Mucosa of rectum (tissue), 2 donors: ENCODE measurements around the gene CARD6.
"Not testable (repeated sequence)": the region's sequence is repeated elsewhere in the genome, so short reads cannot be mapped to it uniquely, and the experiment has no call there.

Experiments
- H3K27ac ChIP-seq, 2 donors: one replicate each; pipeline ENCODE4 v1.7.0; 2013; ENCODE audit warnings: inconsistent platforms in 2 of 2, low read depth in 2 of 2, low read length in 2 of 2
- H3K27me3 ChIP-seq, 2 donors: one replicate each; pipeline ENCODE4 v1.7.0; 2013; ENCODE audit warnings: low read length in 2 of 2; ENCODE audit not compliant: control insufficient read depth in 2 of 2, insufficient read depth in 2 of 2
- H3K36me3 ChIP-seq, 2 donors: one replicate each; pipeline ENCODE4 v1.7.0; 2013; ENCODE audit warnings: low read length in 2 of 2; ENCODE audit not compliant: control insufficient read depth in 2 of 2, insufficient read depth in 2 of 2
- H3K4me1 ChIP-seq, 2 donors: one replicate each; pipeline ENCODE4 v1.7.0; 2013; ENCODE audit warnings: low read length in 2 of 2, mild to moderate bottlenecking in 1 of 2; ENCODE audit not compliant: control insufficient read depth in 2 of 2, insufficient read depth in 2 of 2
- H3K4me3 ChIP-seq, 2 donors: one replicate each; pipeline ENCODE4 v1.7.0; 2013; ENCODE audit warnings: low read length in 2 of 2
- H3K9ac ChIP-seq, 2 donors: one replicate each; pipeline ENCODE4 v1.7.0; 2013; ENCODE audit warnings: low read length in 2 of 2, low read depth in 1 of 2, mild to moderate bottlenecking in 1 of 2
- H3K9me3 ChIP-seq, 2 donors: one replicate each; pipeline ENCODE4 v1.7.0; 2013; ENCODE audit warnings: low read length in 2 of 2; ENCODE audit not compliant: control insufficient read depth in 2 of 2
- donor health status: healthy.
- donor health status: Normal muscosa, but diverticular disease.

The CARD6 gene

GRCh38 chr5:40872253-40872652, 31.1 kb downstream of the CARD6 start:
- H3K36me3 ChIP-seq: not testable (repeated sequence)

GRCh38 chr5:40873286-40873880, 32.2 kb downstream of the CARD6 start:
- H3K9ac ChIP-seq: no peak overlapping the region

More at GRCh38 chr5:40872253-40872652, 31.1 kb downstream of the CARD6 start:
- not testable (repeated sequence) for H3K4me1 ChIP-seq, H3K27ac ChIP-seq, H3K9ac ChIP-seq, H3K27me3 ChIP-seq, H3K9me3 ChIP-seq, H3K4me3 ChIP-seq

GRCh38 chr5:40875958-40876357, 34.8 kb downstream of the CARD6 start:
- H3K27ac ChIP-seq: no peak overlapping the region
- peaks cover 0 to 5% of the 10 kb centered on the region in 2 donors for H3K9me3 ChIP-seq
- no peak overlapping the region for H3K4me3 ChIP-seq
- H3K4me1 ChIP-seq: no peaks in the 10 kb centered on the region
- H3K9ac ChIP-seq: no peak overlapping the region
- H3K27me3 ChIP-seq: no peaks in the 10 kb centered on the region
- no peaks in the 10 kb centered on the region for H3K36me3 ChIP-seq

More at GRCh38 chr5:40873286-40873880, 32.2 kb downstream of the CARD6 start:
- no peak overlapping the region for H3K27ac ChIP-seq
- no peaks in the 10 kb centered on the region for H3K27me3 ChIP-seq
- no peaks in the 10 kb centered on the region for H3K4me1 ChIP-seq
- peaks cover 0 to 5% of the 10 kb centered on the region in 2 donors for H3K9me3 ChIP-seq
- no peaks in the 10 kb centered on the region for H3K36me3 ChIP-seq
- no peak overlapping the region for H3K4me3 ChIP-seq

GRCh38 chr5:40877371-40877988, 36.3 kb downstream of the CARD6 start:
- Histone ChIP-seq H3K9ac (no peak overlapping the region), H3K4me3 (no peak overlapping the region), H3K36me3 (no peaks in the 10 kb centered on the region), H3K9me3 (peaks cover 0 to 5% of the 10 kb centered on the region in 2 donors), H3K4me1 (no peaks in the 10 kb centered on the region), H3K27ac (no peak overlapping the region), H3K27me3 (no peaks in the 10 kb centered on the region)

GRCh38 chr5:40879163-40879942, 38.2 kb downstream of the CARD6 start:
- Histone ChIP-seq H3K27ac (no peak overlapping the region), H3K9ac (no peak overlapping the region), H3K36me3 (no peaks in the 10 kb centered on the region), H3K4me3 (no peak overlapping the region), H3K4me1 (no peaks in the 10 kb centered on the region), H3K27me3 (no peaks in the 10 kb centered on the region), H3K9me3 (peaks cover 0 to 5% of the 10 kb centered on the region in 2 donors)

GRCh38 chr5:40882291-40882690, 41.1 kb downstream of the CARD6 start:
- no peak overlapping the region for H3K9ac ChIP-seq

GRCh38 chr5:40883051-40883450, 41.9 kb downstream of the CARD6 start:
- not testable (repeated sequence) for H3K27ac ChIP-seq, H3K9me3 ChIP-seq, H3K9ac ChIP-seq

More at GRCh38 chr5:40882291-40882690, 41.1 kb downstream of the CARD6 start:
- Histone ChIP-seq H3K27ac (no peak overlapping the region), H3K9me3 (peaks cover 0 to 4% of the 10 kb centered on the region in 2 donors), H3K4me1 (no peaks in the 10 kb centered on the region), H3K4me3 (no peak overlapping the region), H3K36me3 (no peaks in the 10 kb centered on the region), H3K27me3 (no peaks in the 10 kb centered on the region)

GRCh38 chr5:40895440-40896425, 54.6 kb downstream of the CARD6 start:
- H3K27me3 ChIP-seq, H3K36me3 ChIP-seq, H3K4me1 ChIP-seq, H3K27ac ChIP-seq, H3K9me3 ChIP-seq, H3K9ac ChIP-seq, H3K4me3 ChIP-seq: not testable (repeated sequence)

More at GRCh38 chr5:40883051-40883450, 41.9 kb downstream of the CARD6 start:
- not testable (repeated sequence) for H3K4me3 ChIP-seq, H3K27me3 ChIP-seq, H3K4me1 ChIP-seq, H3K36me3 ChIP-seq

- Histone ChIP-seq H3K36me3 (no peaks in the 10 kb centered on the region), H3K4me1 (peaks cover 0 to 8% of the 10 kb centered on the region in 2 donors), H3K9me3 (no peaks in the 10 kb centered on the region), H3K27me3 (no peaks in the 10 kb centered on the region), H3K4me3 (no peak overlapping the region), H3K27ac (no peak overlapping the region), H3K9ac (no peak overlapping the region)
Observed at GRCh38 chr5:40904205-40904993, 63.2 kb downstream of the CARD6 start.
